ENCODE measurements around the gene DNAJC15. TPM values are rescaled to one million over a fixed set of nuclear protein-coding genes. Genes with fewer than 3 reads are reported as not detected.

The DNAJC15 gene
- total and polyA plus RNA-seq, 2 of the 8 experiments (the other 6 are each of a cell fraction or from before 2014, with no cell fraction given) = 5.8 to 20.8 TPM

- no peak for TF ChIP-seq USF2 (IDR thresholded peaks at IDR 0.05; ENCODE audit: low read length)
- TF ChIP-seq SIN3A (conservative IDR thresholded peaks at IDR 0.05 in 1 of 2, IDR thresholded peaks at IDR 0.05 in 1 of 2; ENCODE audit: low read depth in 1 of 2, low read length in 2 of 2) = no peak
- TF ChIP-seq TEAD4 (IDR thresholded peaks at IDR 0.05; ENCODE audit: low read depth, low read length) = no peak
- TF ChIP-seq E2F6 (IDR thresholded peaks at IDR 0.05) = no peak
- no peak for TF ChIP-seq POU5F1 (IDR thresholded peaks at IDR 0.05; ENCODE audit: low read depth, low read length)
- TF ChIP-seq YY1 (IDR thresholded peaks at IDR 0.05; ENCODE audit: low read depth, low read length) = no peak
- no peak for TF ChIP-seq PHF8 (conservative IDR thresholded peaks at IDR 0.05; ENCODE audit: low read depth, low read length)
- TF ChIP-seq TBP (IDR thresholded peaks at IDR 0.05; ENCODE audit: low read depth, low read length) = no peak
- no peak for TF ChIP-seq ATF3 (IDR thresholded peaks at IDR 0.05; ENCODE audit: insufficient read depth, low read depth, low read length)
Observed at GRCh38 chr13:43009506-43009905, 13.9 kb upstream of the DNAJC15 start (continued).
